SK-N-SH (cell line): ENCODE measurements around the gene DDX51. TPM values are rescaled to one million over a fixed set of nuclear protein-coding genes. Genes with fewer than 3 reads are reported as not detected.

Experiments used
- CTCF ChIA-PET: fragments of 300-600, 350-600 bp; formaldehyde crosslinking; extraction: SDS; loops from one replicate; lab custom pipeline; 2021; lab: Yijun Ruan, JAX
- POLR2A ChIA-PET: fragments of 350-600 bp; sonication (Branson Sonifier 250); formaldehyde crosslinking; extraction: SDS; loops from one replicate; lab custom pipeline; 2020; ENCODE audit warnings: antibody characterized with exemption, inconsistent platforms; lab: Yijun Ruan, JAX
- DNase-seq: peaks from one replicate; pipeline ENCODE4 v3.0.0; 2012
- H2AFZ ChIP-seq: fragments of 200-600 bp; sonication (generic); 2 replicates; pipeline ENCODE4 v1.8.1; 2016; ENCODE audit warnings: antibody characterized with exemption, mild to moderate bottlenecking, low read depth
- H3F3A ChIP-seq: fragments of 200-600 bp; sonication (generic); replicated peaks from 2 replicates; pipeline ENCODE3; 2016; ENCODE audit warnings: antibody characterized with exemption, mild to moderate bottlenecking; ENCODE audit not compliant: insufficient read depth
- H3K27ac ChIP-seq, 2 experiments: fragments of 200-500 bp in 1 of 2; fragments of 200-600 bp in 1 of 2; sonication (Bioruptor generic) in 1 of 2; sonication (generic), shearing (Covaris generic) in 1 of 2; 2 replicates each; pipeline versions ENCODE4 v1.5.1 to v1.6.1; 2014 to 2016; ENCODE audit warnings: low read depth in 2 of 2, inconsistent platforms in 1 of 2, low read length in 1 of 2, mild to moderate bottlenecking in 1 of 2, mixed read lengths in 1 of 2
- H3K27me3 ChIP-seq: fragments of 200-600 bp; sonication (generic), shearing (Covaris generic); 2 replicates; pipeline ENCODE4 v1.6.1; 2016; ENCODE audit warnings: mixed run types; ENCODE audit not compliant: insufficient read depth
- H3K36me3 ChIP-seq, 2 experiments: fragments of 200-500 bp in 1 of 2; fragments of 200-600 bp in 1 of 2; sonication (Bioruptor generic) in 1 of 2; sonication (generic) in 1 of 2; replicated peaks in 1 of 2; 2 replicates each; pipeline versions ENCODE3 to v1.5.1; 2014 to 2016; ENCODE audit warnings: low read length in 1 of 2, mild to moderate bottlenecking in 1 of 2; ENCODE audit not compliant: insufficient read depth in 2 of 2, control insufficient read depth in 1 of 2
- H3K4me1 ChIP-seq, 2 experiments: fragments of 200-500 bp in 1 of 2; fragments of 200-600 bp in 1 of 2; sonication (Bioruptor generic) in 1 of 2; sonication (generic), shearing (Covaris generic) in 1 of 2; 2 replicates each; pipeline versions ENCODE4 v1.5.1 to v1.6.1; 2014 to 2016; ENCODE audit warnings: low read depth in 1 of 2, low read length in 1 of 2, mixed run types in 1 of 2; ENCODE audit not compliant: insufficient read depth in 2 of 2, control insufficient read depth in 1 of 2
- H3K4me2 ChIP-seq: fragments of 200-600 bp; sonication (generic), shearing (Covaris generic); 2 replicates; pipeline ENCODE4 v1.6.1; 2017; ENCODE audit warnings: mixed run types
- H3K4me3 ChIP-seq, 2 experiments: fragments of 200-500 bp in 1 of 2; fragments of 200-600 bp in 1 of 2; sonication (Bioruptor generic) in 1 of 2; sonication (generic), shearing (Covaris generic) in 1 of 2; 2 replicates each; pipeline versions ENCODE4 v1.5.1 to v1.8.1; 2014 to 2016; ENCODE audit warnings: low read depth in 2 of 2, inconsistent platforms in 1 of 2, low read length in 1 of 2, mild to moderate bottlenecking in 1 of 2, mixed read lengths in 1 of 2, moderate library complexity in 1 of 2
- H3K79me2 ChIP-seq: fragments of 200-600 bp; sonication (generic); 2 replicates; pipeline ENCODE4 v1.8.1; 2017; ENCODE audit warnings: mild to moderate bottlenecking; ENCODE audit not compliant: insufficient read depth
- H3K9ac ChIP-seq: fragments of 200-600 bp; sonication (generic); 2 replicates; pipeline ENCODE4 v1.6.1; 2017; ENCODE audit warnings: mixed run types
- H3K9me2 ChIP-seq: fragments of 200-600 bp; sonication (generic); 2 replicates; pipeline ENCODE4 v1.6.1; 2017; ENCODE audit warnings: mixed run types
- H3K9me3 ChIP-seq: fragments of 200-600 bp; sonication (generic); 2 replicates; pipeline ENCODE4 v1.6.1; 2017; ENCODE audit warnings: mixed run types, mild to moderate bottlenecking, moderate library complexity
- H4K20me1 ChIP-seq: fragments of 200-600 bp; sonication (generic); 2 replicates; pipeline ENCODE4 v1.6.1; 2017; ENCODE audit warnings: mild to moderate bottlenecking, mixed run types; ENCODE audit not compliant: insufficient read depth
- CHD2 ChIP-seq: fragments of 150-350 bp; IDR thresholded peaks from 2 replicates; pipeline ENCODE4 v1.6.1; 2018; ENCODE audit warnings: low read length; ENCODE audit not compliant: partially characterized antibody
- ELF1 ChIP-seq: IDR thresholded peaks from 2 replicates; pipeline ENCODE4 v1.4.0; 2012
- FOXJ3 ChIP-seq: sonication (generic); formaldehyde crosslinking; IDR thresholded peaks from 2 replicates; pipeline ENCODE4 v1.5.1; 2020; ENCODE audit warnings: mild to moderate bottlenecking, missing genetic modification reagents
- FOXM1 ChIP-seq: IDR thresholded peaks from 2 replicates; pipeline ENCODE4 v1.4.0; 2012; ENCODE audit warnings: low read depth, mild to moderate bottlenecking
- GABPA ChIP-seq: IDR thresholded peaks from 2 replicates; pipeline ENCODE4 v1.4.0; 2012; ENCODE audit warnings: low read depth, mild to moderate bottlenecking
- JUND ChIP-seq: IDR thresholded peaks from 2 replicates; pipeline ENCODE4 v1.4.0; 2012
- MXI1 ChIP-seq: IDR thresholded peaks from 2 replicates; pipeline ENCODE4 v1.6.1; 2012; ENCODE audit warnings: mild to moderate bottlenecking, low read depth, low read length, improper control_type of control experiment
- NFIC ChIP-seq: IDR thresholded peaks from 2 replicates; pipeline ENCODE4 v1.4.0; 2012; ENCODE audit warnings: borderline replicate concordance
- POLR2AphosphoS5 ChIP-seq: IDR thresholded peaks from 2 replicates; pipeline ENCODE4 v1.6.1; 2012; ENCODE audit warnings: low read depth, low read length
- RAD21 ChIP-seq: IDR thresholded peaks from 2 replicates; pipeline ENCODE4 v1.6.1; 2012; ENCODE audit warnings: mild to moderate bottlenecking, low read length
- RCOR1 ChIP-seq: fragments of 150-350 bp; IDR thresholded peaks from 2 replicates; pipeline ENCODE4 v1.6.1; 2017; ENCODE audit warnings: antibody characterized with exemption, low read length
- RFX5 ChIP-seq: IDR thresholded peaks from 2 replicates; pipeline ENCODE4 v1.6.1; 2012; ENCODE audit warnings: mild to moderate bottlenecking, improper control_type of control experiment, low read length
- RXRA ChIP-seq: IDR thresholded peaks from 2 replicates; pipeline ENCODE4 v1.4.0; 2012; ENCODE audit warnings: low read depth, mild to moderate bottlenecking, borderline replicate concordance
- SIN3A ChIP-seq: IDR thresholded peaks from 2 replicates; pipeline ENCODE4 v1.6.1; 2012; ENCODE audit warnings: low read depth, mild to moderate bottlenecking, low read length, moderate library complexity, borderline replicate concordance
- SMC3 ChIP-seq: IDR thresholded peaks from 2 replicates; pipeline ENCODE4 v1.6.1; 2012; ENCODE audit warnings: low read depth, low read length, improper control_type of control experiment
- TAF1 ChIP-seq: IDR thresholded peaks from 2 replicates; pipeline ENCODE4 v1.6.1; 2012; ENCODE audit warnings: low read depth, mild to moderate bottlenecking, low read length, moderate library complexity, borderline replicate concordance
- TCF12 ChIP-seq: IDR thresholded peaks from 2 replicates; pipeline ENCODE4 v1.4.0; 2012
- TEAD4 ChIP-seq: IDR thresholded peaks from 2 replicates; pipeline ENCODE4 v1.4.0; 2012; ENCODE audit warnings: mild to moderate bottlenecking, borderline replicate concordance; ENCODE audit not compliant: insufficient read depth
- YY1 ChIP-seq: IDR thresholded peaks from 2 replicates; pipeline ENCODE4 v1.4.0; 2012; ENCODE audit warnings: low read depth, mild to moderate bottlenecking
- WGBS: methylation state at CpG from one replicate; pipeline ENCODE4 v1.1.6; 2017; ENCODE audit warnings: low lambda C conversion rate; 5-methylcytosine and 5-hydroxymethylcytosine counted together
- polyA plus RNA-seq, 3 experiments: library from polyadenylated mRNA; depleted of rRNA; stranded (reverse); fragments of >200 nt; gene quantifications; 2 replicates each; pipeline ENCODE4 v1.2.3, GENCODE V29; 2012
- TF ChIP-seq, protein P1 (sequence below): IDR thresholded peaks from 2 replicates; pipeline ENCODE4 v1.4.0; 2012; ENCODE audit warnings: low read depth
- TF ChIP-seq, protein P2 (sequence below): IDR thresholded peaks from 2 replicates; pipeline ENCODE4 v1.4.0; 2012; ENCODE audit warnings: low read depth, borderline replicate concordance
- TF ChIP-seq, protein P3 (sequence below): IDR thresholded peaks from 2 replicates; pipeline ENCODE4 v1.4.0; 2012; ENCODE audit warnings: low read depth, borderline replicate concordance

Gene DDX51
- polyA plus RNA-seq, 1 of the 3 experiments (the other 2 are of a cell fraction): 17.3 TPM

DNA sequence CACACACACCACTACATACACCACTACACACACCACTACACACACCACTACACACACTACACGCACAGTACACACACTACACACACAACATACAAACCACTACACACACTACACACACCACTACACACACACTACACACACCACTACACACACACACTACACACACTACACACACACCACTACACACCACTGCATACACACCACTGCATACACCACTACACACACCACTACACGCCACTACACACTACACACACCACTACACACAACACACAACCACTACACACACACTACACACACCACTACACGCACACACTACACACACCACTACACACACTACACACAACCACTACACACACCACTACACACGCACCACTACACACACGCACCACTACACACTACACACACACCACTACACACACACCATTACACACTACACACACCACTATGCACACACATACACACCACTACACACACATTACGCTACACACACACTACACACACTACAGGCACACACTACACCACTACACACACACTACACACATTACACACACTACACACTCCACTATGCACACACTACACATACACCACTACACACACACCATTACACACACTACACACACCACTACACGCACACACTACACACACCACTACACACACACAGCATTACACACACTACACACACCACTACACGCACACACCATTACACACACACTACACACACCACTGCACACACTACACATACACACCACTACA, 12.6 kb upstream of the DDX51 start:
- no peak overlapping the region for H3K9ac ChIP-seq
- H3K9me3 ChIP-seq: no peaks in the 10 kb centered on the region
- H3K4me2 ChIP-seq: no peak overlapping the region
- CTCF ChIA-PET: no interaction called here
- H3K27me3 ChIP-seq: no peaks in the 10 kb centered on the region
- H3K27ac ChIP-seq: no peak overlapping the region
- no peaks in the 10 kb centered on the region for H3K79me2 ChIP-seq
- peaks cover 0 to 3% of the 10 kb centered on the region in 2 experiments for H3K36me3 ChIP-seq
- 0 out of 2 replicates have a peak, but pooled peaks cover 3% of the 10 kb centered on the region for H4K20me1 ChIP-seq
- no peak for DNase-seq
- POLR2A ChIA-PET: no interaction called here
- no peak overlapping the region for H3K4me3 ChIP-seq
- no peaks in the 10 kb centered on the region for H3K9me2 ChIP-seq
- TF ChIP-seq JUND (no peak), RAD21 (no peak), RXRA (no peak), TEAD4 (no peak), TAF1 (no peak), SIN3A (no peak), GABPA (no peak), RFX5 (no peak)
- TF ChIP-seq, protein P1, sequence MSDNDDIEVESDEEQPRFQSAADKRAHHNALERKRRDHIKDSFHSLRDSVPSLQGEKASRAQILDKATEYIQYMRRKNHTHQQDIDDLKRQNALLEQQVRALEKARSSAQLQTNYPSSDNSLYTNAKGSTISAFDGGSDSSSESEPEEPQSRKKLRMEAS: no peak
- TF ChIP-seq, all 33 proteins: peak for 0
- Histone ChIP-seq H3K4me1 (no peaks in the 10 kb centered on the region), H3F3A (peaks cover 15% of the 10 kb centered on the region), H2AFZ (no peak overlapping the region)
- WGBS: 81% methylated on average over 8 of the region's 8 CpGs

GRCh38 chr12:132155771-132156572, 11.9 kb upstream of the DDX51 start:
- H4K20me1 ChIP-seq: 0 out of 2 replicates have a peak, but pooled peaks cover 3% of the 10 kb centered on the region
- CTCF ChIA-PET: interaction anchor here (1.1 kb wide), 1 partner anchor 63 kb away, joined by 5 read pairs; no protein-coding TSS in a partner anchor
- 89% methylated on average over 10 of the region's 10 CpGs for WGBS

More at GRCh38 chr12:132155771-132156572, 11.9 kb upstream of the DDX51 start:
- POLR2A ChIA-PET: no interaction called here
- H3K9me2 ChIP-seq: no peaks in the 10 kb centered on the region
- no peaks in the 10 kb centered on the region for H3K27me3 ChIP-seq
- no peak overlapping the region for H3K4me3 ChIP-seq
- H3K27ac ChIP-seq: no peak overlapping the region
- no peak overlapping the region for H2AFZ ChIP-seq
- H3K36me3 ChIP-seq: peaks cover 0 to 8% of the 10 kb centered on the region in 2 experiments
- no peaks in the 10 kb centered on the region for H3K79me2 ChIP-seq
- no peak for DNase-seq
- H3K9ac ChIP-seq: no peak overlapping the region
- peaks cover 15% of the 10 kb centered on the region for H3F3A ChIP-seq
- no peaks in the 10 kb centered on the region for H3K9me3 ChIP-seq
- no peaks in the 10 kb centered on the region for H3K4me1 ChIP-seq
- no peak overlapping the region for H3K4me2 ChIP-seq
- no peak for TF ChIP-seq FOXM1
- no peak for TF ChIP-seq ELF1
- no peak for TF ChIP-seq FOXJ3
- no peak for TF ChIP-seq POLR2AphosphoS5
- TF ChIP-seq TAF1: no peak
- TF ChIP-seq, protein P2, sequence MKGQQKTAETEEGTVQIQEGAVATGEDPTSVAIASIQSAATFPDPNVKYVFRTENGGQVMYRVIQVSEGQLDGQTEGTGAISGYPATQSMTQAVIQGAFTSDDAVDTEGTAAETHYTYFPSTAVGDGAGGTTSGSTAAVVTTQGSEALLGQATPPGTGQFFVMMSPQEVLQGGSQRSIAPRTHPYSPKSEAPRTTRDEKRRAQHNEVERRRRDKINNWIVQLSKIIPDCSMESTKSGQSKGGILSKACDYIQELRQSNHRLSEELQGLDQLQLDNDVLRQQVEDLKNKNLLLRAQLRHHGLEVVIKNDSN: no peak
- no peak for TF ChIP-seq TCF12
- no peak for TF ChIP-seq SIN3A
- TF ChIP-seq, protein P1: no peak
- no peak for TF ChIP-seq RCOR1
- TF ChIP-seq, protein P3, sequence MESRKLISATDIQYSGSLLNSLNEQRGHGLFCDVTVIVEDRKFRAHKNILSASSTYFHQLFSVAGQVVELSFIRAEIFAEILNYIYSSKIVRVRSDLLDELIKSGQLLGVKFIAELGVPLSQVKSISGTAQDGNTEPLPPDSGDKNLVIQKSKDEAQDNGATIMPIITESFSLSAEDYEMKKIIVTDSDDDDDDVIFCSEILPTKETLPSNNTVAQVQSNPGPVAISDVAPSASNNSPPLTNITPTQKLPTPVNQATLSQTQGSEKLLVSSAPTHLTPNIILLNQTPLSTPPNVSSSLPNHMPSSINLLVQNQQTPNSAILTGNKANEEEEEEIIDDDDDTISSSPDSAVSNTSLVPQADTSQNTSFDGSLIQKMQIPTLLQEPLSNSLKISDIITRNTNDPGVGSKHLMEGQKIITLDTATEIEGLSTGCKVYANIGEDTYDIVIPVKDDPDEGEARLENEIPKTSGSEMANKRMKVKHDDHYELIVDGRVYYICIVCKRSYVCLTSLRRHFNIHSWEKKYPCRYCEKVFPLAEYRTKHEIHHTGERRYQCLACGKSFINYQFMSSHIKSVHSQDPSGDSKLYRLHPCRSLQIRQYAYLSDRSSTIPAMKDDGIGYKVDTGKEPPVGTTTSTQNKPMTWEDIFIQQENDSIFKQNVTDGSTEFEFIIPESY: no peak
- no peak for TF ChIP-seq YY1
- no peak for TF ChIP-seq MXI1
- no peak for TF ChIP-seq SMC3
- no peak for TF ChIP-seq CHD2
- no peak for TF ChIP-seq NFIC
- no peak for TF ChIP-seq RFX5
- TF ChIP-seq, all 33 proteins: peak for 0
